GM12878 (cell line): ENCODE measurements around the gene NCS1. TPM values are rescaled to one million over a fixed set of nuclear protein-coding genes. Genes with fewer than 3 reads are reported as not detected.

Experiments used
- ATAC-seq: fragments of 200-7000 bp; cut with Tn5 transposase; 3 replicates; pipeline ENCODE4 v1.9.1; 2020; ENCODE audit warnings: mild to moderate bottlenecking, moderate library complexity
- BruUV-seq: library from RNA; stranded (reverse); fragments of 400-500 nt; replicated peaks from 2 replicates; lab custom pipeline; 2021; lab: Mats Ljungman, UMichigan
- CTCF ChIA-PET: fragments of 300-600 bp; sonication (Branson Sonifier 250); formaldehyde crosslinking; extraction: SDS; loops from one replicate; lab custom pipeline; 2021; ENCODE audit warnings: inconsistent platforms; lab: Yijun Ruan, JAX
- POLR2A ChIA-PET: fragments of 350-600 bp; formaldehyde crosslinking; extraction: SDS; loops from one replicate; lab custom pipeline; 2021; ENCODE audit warnings: inconsistent platforms; lab: Charles Lee
- RAD21 ChIA-PET: fragments of 300-600 bp; sonication (Branson Sonifier 250); formaldehyde crosslinking; loops from one replicate; lab custom pipeline; 2023; ENCODE audit warnings: antibody characterized with exemption; ENCODE audit not compliant: unreplicated experiment; lab: Charles Lee
- SMC1A ChIA-PET: fragments of 300-600 bp; sonication (Branson Sonifier 250); formaldehyde crosslinking; loops from one replicate; lab custom pipeline; 2023; ENCODE audit not compliant: unreplicated experiment, uncharacterized antibody; lab: Charles Lee
- DNase-seq: peaks from one replicate; pipeline ENCODE4 v3.0.0-alpha.2; 2011; ENCODE audit warnings: low read depth, low spot score
- FAIRE-seq: peaks from 3 replicates; lab custom pipeline; 2011; peaks lifted over from hg19 to GRCh38; lab: Jason Lieb, UNC
- H2AFZ ChIP-seq: 2 replicates; pipeline ENCODE4 v1.6.0; 2011; ENCODE audit warnings: low read depth, low read length, control low read depth; ENCODE audit not compliant: control insufficient read depth
- H3K27ac ChIP-seq: 2 replicates; pipeline ENCODE4 v1.5.1; 2011; ENCODE audit warnings: control low read depth; ENCODE audit not compliant: control insufficient read depth, insufficient read depth
- H3K27me3 ChIP-seq, 2 experiments: replicated peaks in 1 of 2; 2 replicates each; pipeline versions ENCODE4 v1.6.0 to v1.6.1; 2011; ENCODE audit warnings: low read length in 1 of 2; ENCODE audit not compliant: control insufficient read depth in 2 of 2, insufficient read depth in 2 of 2
- H3K36me3 ChIP-seq, 2 experiments: 2 replicates each; pipeline ENCODE4 v1.5.1; 2011; ENCODE audit warnings: low read length in 1 of 2; ENCODE audit not compliant: control insufficient read depth in 2 of 2, insufficient read depth in 2 of 2
- H3K4me1 ChIP-seq: 2 replicates; pipeline ENCODE4 v1.6.1; 2011; ENCODE audit warnings: mild to moderate bottlenecking, low read length, moderate library complexity, mixed read lengths; ENCODE audit not compliant: control insufficient read depth, insufficient read depth
- H3K4me2 ChIP-seq: 2 replicates; pipeline ENCODE4 v1.6.0; 2011; ENCODE audit warnings: control low read depth; ENCODE audit not compliant: control insufficient read depth, insufficient read depth
- H3K4me3 ChIP-seq: fragments of 200-600 bp; sonication (generic); 2 replicates; pipeline ENCODE4 v1.5.1; 2016
- H3K79me2 ChIP-seq: 2 replicates; pipeline ENCODE4 v1.6.0; 2011; ENCODE audit warnings: low read length; ENCODE audit not compliant: control insufficient read depth, insufficient read depth
- H3K9ac ChIP-seq: 2 replicates; pipeline ENCODE4 v1.8.0; 2011; ENCODE audit warnings: low read length, control low read depth, mixed read lengths; ENCODE audit not compliant: control insufficient read depth, insufficient read depth
- H3K9me3 ChIP-seq: replicated peaks from 3 replicates; pipeline ENCODE4 v1.5.1; 2011; ENCODE audit warnings: mild to moderate bottlenecking, low read length; ENCODE audit not compliant: control insufficient read depth, insufficient read depth
- H4K20me1 ChIP-seq: 2 replicates; pipeline ENCODE4 v1.6.0; 2011; ENCODE audit not compliant: control insufficient read depth, insufficient read depth
- BCLAF1 ChIP-seq: fragments of 450-650 bp; IDR thresholded peaks from 2 replicates; pipeline ENCODE4 v1.6.1; 2017; ENCODE audit warnings: antibody characterized with exemption, mild to moderate bottlenecking, moderate library complexity
- CBFB ChIP-seq: IDR thresholded peaks from 2 replicates; pipeline ENCODE4 v1.6.1; 2016; ENCODE audit warnings: antibody characterized with exemption, low read depth
- E2F8 ChIP-seq: fragments of 450-650 bp; IDR thresholded peaks from 2 replicates; pipeline ENCODE4 v1.6.1; 2018; ENCODE audit warnings: mild to moderate bottlenecking, low read depth, moderate library complexity; ENCODE audit not compliant: partially characterized antibody
- ETV6 ChIP-seq, 2 experiments: fragments of 450-650 bp in 1 of 2; IDR thresholded peaks in 1 of 2; conservative IDR thresholded peaks in 1 of 2; 2 replicates each; pipeline ENCODE4 v1.6.1; 2014; ENCODE audit warnings: antibody characterized with exemption in 1 of 2, borderline replicate concordance in 1 of 2, low read depth in 1 of 2, mild to moderate bottlenecking in 1 of 2, moderate library complexity in 1 of 2
- NKRF ChIP-seq: fragments of 450-650 bp; conservative IDR thresholded peaks from 2 replicates; pipeline ENCODE4 v1.6.1; 2017; ENCODE audit warnings: mild to moderate bottlenecking, moderate library complexity
- POU2F2 ChIP-seq: IDR thresholded peaks from 3 replicates; pipeline ENCODE4 v1.6.1; 2011; ENCODE audit warnings: low read depth, mild to moderate bottlenecking, low read length, borderline replicate concordance
- RUNX3 ChIP-seq: IDR thresholded peaks from 2 replicates; pipeline ENCODE4 v1.6.1; 2012; ENCODE audit warnings: low read length, inconsistent platforms
- SMAD1 ChIP-seq: fragments of 450-650 bp; IDR thresholded peaks from 2 replicates; pipeline ENCODE4 v1.6.1; 2018; ENCODE audit warnings: mild to moderate bottlenecking, low read depth; ENCODE audit not compliant: partially characterized antibody
- SPI1 ChIP-seq: IDR thresholded peaks from 2 replicates; pipeline ENCODE4 v1.6.1; 2011; ENCODE audit warnings: low read depth, mild to moderate bottlenecking, low read length, moderate library complexity, borderline replicate concordance; ENCODE audit not compliant: insufficient read depth
- TCF7 ChIP-seq: IDR thresholded peaks from 2 replicates; pipeline ENCODE4 v1.6.1; 2014; ENCODE audit warnings: antibody characterized with exemption, borderline replicate concordance
- YY1 ChIP-seq: IDR thresholded peaks from 2 replicates; pipeline ENCODE4 v1.6.1; 2011; ENCODE audit warnings: low read depth, mild to moderate bottlenecking, low read length
- WGBS: methylation state at CpG from one replicate; pipeline ENCODE4 v1.1.6; 2016; ENCODE audit warnings: low lambda C conversion rate; ENCODE audit not compliant: insufficient replicate concordance, insufficient coverage; ENCODE audit errors: missing lambda C conversion rate; 5-methylcytosine and 5-hydroxymethylcytosine counted together
- in situ Hi-C: fragments of 300-500 bp; cut with MboI; formaldehyde crosslinking; loops from 9 replicates; pipeline ENCODE4 v1.14.3; 2018; ENCODE audit warnings: mixed read lengths
- intact Hi-C: fragments of 100-400 bp; cut with micrococcal nuclease; formaldehyde crosslinking; loops from one replicate; pipeline ENCODE4 v1.14.2; 2022; ENCODE audit not compliant: unreplicated experiment
- polyA plus RNA-seq, 11 experiments: library from polyadenylated mRNA; depleted of rRNA in 4 of 11; unstranded in 6 of 11; stranded (reverse) in 5 of 11; fragments of >200 nt; fragmentation: Nextera tagmentation in 4 of 11; fragmentation: Illumina TruSeq in 1 of 11; extraction: Ambion mirVana in 4 of 11; extraction: Trizol in 1 of 11; gene quantifications; 1 replicate in 1 of 11; 2 replicates in 10 of 11; pipeline versions ENCODE4 v1.2.1 to v1.2.3, GENCODE V29; 2011 to 2016; ENCODE audit warnings: inconsistent platforms in 2 of 11, missing spikeins in 2 of 11, low read depth in 1 of 11
- total RNA-seq, 4 experiments: library from RNA; depleted of rRNA in 3 of 4; stranded (reverse); fragments of >200 nt in 3 of 4; fragmentation: Illumina TruSeq in 1 of 4; extraction: Trizol in 1 of 4; gene quantifications; 2 replicates each; pipeline versions ENCODE4 v1.2.1 to v1.2.3, GENCODE V29; 2013 to 2021

The NCS1 gene
- total and polyA plus RNA-seq, 10 of the 15 experiments (the other 5 are each of a cell fraction or from before 2014, with no cell fraction given): 0.04 to 0.22 (median 0.06) TPM; not detected in 4

GRCh38 chr9:130126721-130127433 is 45.3 kb upstream of the NCS1 start (continued):
- no peak for TF ChIP-seq NKRF

GRCh38 chr9:130128251-130128650 is 44.0 kb upstream of the NCS1 start:
- Histone ChIP-seq H3K27ac (peak overlapping the region; percentile 94), H3K9me3 (no peaks in the 10 kb centered on the region), H3K9ac (peak overlapping the region; percentile 70), H3K36me3 (peaks cover 0 to 7% of the 10 kb centered on the region in 2 experiments; a peak in 2 of 4 replicates), H3K4me1 (peaks cover 21% of the 10 kb centered on the region), H3K79me2 (no peaks in the 10 kb centered on the region), H3K4me2 (peak overlapping the region; percentile 77), H3K27me3 (no peaks in the 10 kb centered on the region), H4K20me1 (no peaks in the 10 kb centered on the region), H3K4me3 (peak overlapping the region; percentile 4; the same call in 1 of the 2 replicates), H2AFZ (peak overlapping the region; percentile 9; the same call in 1 of the 2 replicates)
- SMC1A ChIA-PET: interaction anchor here (0.6 to 3.6 kb wide), 8 partner anchors 12 to 243 kb away, joined by 3 to 10 read pairs (median 3); no protein-coding TSS in a partner anchor
- BruUV-seq: TSS peak; percentile 99
- FAIRE-seq (peak; percentile 74), ATAC-seq (peak; percentile 85), DNase-seq (peak; percentile 66)
- CTCF ChIA-PET: interaction anchor here (0.8 to 1.8 kb wide), 6 partner anchors 12 to 240 kb away, joined by 3 to 10 read pairs (median 3); no protein-coding TSS in a partner anchor
- POLR2A ChIA-PET: interaction anchor here (0.6 to 1.0 kb wide), 3 partner anchors 15 to 75 kb away, joined by 3 to 5 read pairs (median 4); no protein-coding TSS in a partner anchor
- WGBS: 2% methylated on average over 6 of the region's 6 CpGs
- RAD21 ChIA-PET: interaction anchor here (0.8 to 3.3 kb wide), 5 partner anchors 21 to 187 kb away, joined by 3 to 22 read pairs (median 4); no protein-coding TSS in a partner anchor
- intact Hi-C loops: loop anchor here (5.0 kb wide), 1 partner anchor 114 kb away; no protein-coding TSS in a partner anchor
- in situ Hi-C loops: no loop called here
- no peak for TF ChIP-seq BCLAF1
- 0 out of 2 replicates have a peak, but pooled peaks have one; percentile 45 for TF ChIP-seq CBFB
- peak; percentile 73; the same call in 1 of the 2 replicates for TF ChIP-seq SPI1
- peak; percentile 83 for TF ChIP-seq RUNX3
- no peak for TF ChIP-seq TCF7
- TF ChIP-seq POU2F2: peak; percentile 47; the same call in 1 of the 3 replicates
- peak; percentile 1 for TF ChIP-seq SMAD1
- no peak for TF ChIP-seq E2F8
- no peak; the same call in 1 of the 2 replicates for TF ChIP-seq YY1
- 0 out of 4 replicates have a peak, but pooled peaks of 1 of the 2 experiments have one; percentile 15 for TF ChIP-seq ETV6 (conservative IDR thresholded peaks at IDR 0.05 in 1 of 2, IDR thresholded peaks at IDR 0.05 in 1 of 2; ENCODE audit: borderline replicate concordance in 1 of 2, low read depth in 1 of 2)
